22Rv1 (cell line): ENCODE data around the gene SLC27A5.
A peak's percentile ranks its signal among the peaks of the same experiment; 100 is the strongest.
"Not testable (repeated sequence)": the region's sequence is repeated elsewhere in the genome, so short reads cannot be mapped to it uniquely, and the experiment has no call there.

Source experiments
- H3K27ac ChIP-seq: fragments of 450-650 bp; 2 replicates; pipeline ENCODE4 v1.5.1; 2017
- ZFX ChIP-seq: fragments of 450-650 bp; IDR thresholded peaks from 2 replicates; pipeline ENCODE4 v1.6.1; 2017; ENCODE audit warnings: antibody characterized with exemption, borderline replicate concordance
- TF ChIP-seq, protein P1 (sequence below): fragments of 450-650 bp; IDR thresholded peaks from 2 replicates; pipeline ENCODE4 v1.5.1; 2017; ENCODE audit warnings: mild to moderate bottlenecking

Gene SLC27A5

DNA sequence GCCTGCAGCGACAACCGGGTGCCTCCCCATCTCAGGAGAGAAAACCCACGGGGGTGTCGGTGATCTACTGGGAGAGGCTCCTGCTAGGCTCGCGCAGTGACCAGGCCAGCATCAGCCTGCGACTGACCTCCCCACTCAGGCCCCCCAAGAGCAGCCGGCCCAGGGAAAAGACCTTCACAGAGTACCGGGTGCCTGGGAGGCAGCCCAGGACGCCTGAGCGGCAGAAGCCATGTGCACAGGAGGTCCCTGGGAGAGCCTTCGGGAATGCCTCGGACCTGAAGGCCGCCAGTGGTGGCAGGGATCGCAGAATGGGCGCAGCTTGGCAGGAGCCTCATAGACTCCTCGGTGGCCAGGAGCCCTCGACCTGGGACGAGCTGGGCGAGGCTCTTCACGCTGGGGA lies 56.5 kb downstream of the SLC27A5 start:
- H3K27ac ChIP-seq: no peak overlapping the region
- TF ChIP-seq, protein P1, sequence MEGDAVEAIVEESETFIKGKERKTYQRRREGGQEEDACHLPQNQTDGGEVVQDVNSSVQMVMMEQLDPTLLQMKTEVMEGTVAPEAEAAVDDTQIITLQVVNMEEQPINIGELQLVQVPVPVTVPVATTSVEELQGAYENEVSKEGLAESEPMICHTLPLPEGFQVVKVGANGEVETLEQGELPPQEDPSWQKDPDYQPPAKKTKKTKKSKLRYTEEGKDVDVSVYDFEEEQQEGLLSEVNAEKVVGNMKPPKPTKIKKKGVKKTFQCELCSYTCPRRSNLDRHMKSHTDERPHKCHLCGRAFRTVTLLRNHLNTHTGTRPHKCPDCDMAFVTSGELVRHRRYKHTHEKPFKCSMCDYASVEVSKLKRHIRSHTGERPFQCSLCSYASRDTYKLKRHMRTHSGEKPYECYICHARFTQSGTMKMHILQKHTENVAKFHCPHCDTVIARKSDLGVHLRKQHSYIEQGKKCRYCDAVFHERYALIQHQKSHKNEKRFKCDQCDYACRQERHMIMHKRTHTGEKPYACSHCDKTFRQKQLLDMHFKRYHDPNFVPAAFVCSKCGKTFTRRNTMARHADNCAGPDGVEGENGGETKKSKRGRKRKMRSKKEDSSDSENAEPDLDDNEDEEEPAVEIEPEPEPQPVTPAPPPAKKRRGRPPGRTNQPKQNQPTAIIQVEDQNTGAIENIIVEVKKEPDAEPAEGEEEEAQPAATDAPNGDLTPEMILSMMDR: no peak
- TF ChIP-seq ZFX: no peak

DNA sequence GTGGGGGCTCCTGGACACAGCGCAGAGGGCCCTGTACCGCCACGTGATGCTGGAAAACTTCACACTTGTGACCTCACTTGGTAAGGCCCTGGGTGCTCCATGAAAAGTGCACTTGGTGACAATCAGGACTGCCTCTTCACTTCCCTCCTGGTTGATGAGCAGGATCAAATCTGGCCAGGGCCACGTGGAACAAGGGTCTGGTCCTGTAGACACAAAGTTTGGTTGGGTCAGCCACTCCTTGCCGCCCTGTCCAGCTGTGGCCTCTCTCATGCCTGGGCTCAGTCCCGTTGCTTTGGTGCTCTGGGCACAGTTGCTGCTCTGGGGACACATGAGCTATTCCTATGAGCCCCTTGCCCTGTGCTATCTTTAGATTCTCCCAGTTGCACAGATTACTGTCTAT lies 58.0 kb downstream of the SLC27A5 start:
- TF ChIP-seq, protein P1: no peak
- H3K27ac ChIP-seq: no peak overlapping the region

DNA sequence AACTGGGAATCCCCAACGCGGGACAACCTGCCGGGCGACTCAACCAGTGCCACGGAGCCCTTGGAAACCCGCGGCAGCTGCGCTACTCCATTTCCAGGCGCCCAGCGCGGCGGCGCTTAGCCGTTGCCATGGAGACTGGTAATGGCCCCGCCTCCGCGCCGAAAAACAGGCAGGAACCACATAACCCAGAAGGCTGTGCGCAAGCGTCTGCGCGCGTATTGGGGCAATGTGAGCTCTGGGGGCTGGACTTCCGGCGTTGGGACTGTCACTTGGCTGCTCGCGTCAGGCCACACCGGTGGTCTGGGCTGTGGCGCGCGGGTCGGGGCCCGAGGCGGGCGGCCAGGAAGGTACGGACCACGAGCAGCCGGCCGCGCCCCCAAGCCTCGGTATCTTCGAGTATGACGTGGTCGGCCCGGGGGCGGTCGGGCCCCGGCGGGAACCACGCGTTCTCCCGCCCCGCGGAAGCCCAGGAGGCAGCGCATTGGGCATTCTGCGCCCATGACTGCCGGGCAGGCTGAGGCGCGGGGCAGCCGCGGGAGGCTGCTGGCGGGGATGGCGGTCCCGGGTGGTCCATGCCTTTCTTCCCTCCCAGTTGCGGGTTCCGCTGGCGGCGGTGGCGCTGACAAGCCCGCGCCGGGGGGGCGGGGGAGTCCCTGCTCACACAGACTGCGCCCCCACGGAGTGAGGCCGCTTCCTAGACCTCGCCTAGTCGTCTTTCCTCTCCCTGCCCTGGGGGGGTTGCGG lies 60.3 kb downstream of the SLC27A5 start, which contains the start of gene ZNF324B:
ZNF324B (plus strand) TSS at position 265 of the 744 bp plus-strand sequence. CDS start 2,080 bp downstream, outside the sequence.
- TF ChIP-seq, protein P1: no peak
- no peak for TF ChIP-seq ZFX
- peak within 1 kb of the TSS; percentile 70 for H3K27ac ChIP-seq

DNA sequence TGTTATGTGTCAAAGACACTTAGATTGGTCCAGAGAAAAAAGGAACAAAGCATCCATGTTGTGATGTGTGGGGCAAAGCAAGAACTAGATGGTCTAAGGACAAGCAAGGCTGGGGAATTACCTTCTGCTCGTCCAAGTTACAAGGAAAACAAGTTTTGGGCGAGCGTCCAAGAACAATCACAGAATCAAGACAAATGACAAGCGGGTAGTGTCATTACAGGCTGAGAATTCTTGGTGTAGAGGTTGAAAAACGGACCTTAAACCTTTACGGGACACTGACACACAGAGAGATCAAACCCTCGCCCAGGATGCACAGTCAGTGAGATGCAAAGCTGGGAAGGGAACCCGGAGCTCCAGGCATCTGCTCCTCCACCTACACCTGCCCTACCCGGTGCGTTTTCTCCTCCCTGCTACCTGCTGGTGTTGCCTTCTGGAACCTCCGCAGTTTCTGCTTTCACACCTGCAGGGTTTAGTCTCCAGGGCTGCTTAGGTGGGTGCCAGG lies 60.9 kb downstream of the SLC27A5 start:
- peak overlapping the region; percentile 70 for H3K27ac ChIP-seq

DNA sequence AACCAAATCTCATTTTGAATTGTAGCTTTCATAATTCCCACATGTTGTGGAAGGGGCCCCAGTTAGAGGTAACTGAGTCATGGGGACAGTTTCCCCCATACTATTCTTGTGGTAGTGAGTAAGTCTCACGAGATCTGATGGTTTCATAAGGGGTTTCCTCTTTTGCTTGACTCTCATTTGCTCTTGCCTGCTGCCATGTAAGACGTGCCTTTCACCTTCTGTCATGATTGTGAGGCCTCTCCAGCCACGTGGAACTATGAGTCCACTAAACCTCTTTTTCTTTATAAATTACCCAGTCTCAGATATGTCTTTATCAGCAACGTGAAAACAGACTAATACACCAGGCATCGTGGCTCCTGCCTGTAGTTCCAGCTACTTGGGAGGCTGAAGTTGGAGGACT lies 61.8 kb downstream of the SLC27A5 start:
- not testable (repeated sequence) for H3K27ac ChIP-seq

More for the DNA sequence above, 60.9 kb downstream of the SLC27A5 start:
- no peak for TF ChIP-seq ZFX
- TF ChIP-seq, protein P1: no peak

DNA sequence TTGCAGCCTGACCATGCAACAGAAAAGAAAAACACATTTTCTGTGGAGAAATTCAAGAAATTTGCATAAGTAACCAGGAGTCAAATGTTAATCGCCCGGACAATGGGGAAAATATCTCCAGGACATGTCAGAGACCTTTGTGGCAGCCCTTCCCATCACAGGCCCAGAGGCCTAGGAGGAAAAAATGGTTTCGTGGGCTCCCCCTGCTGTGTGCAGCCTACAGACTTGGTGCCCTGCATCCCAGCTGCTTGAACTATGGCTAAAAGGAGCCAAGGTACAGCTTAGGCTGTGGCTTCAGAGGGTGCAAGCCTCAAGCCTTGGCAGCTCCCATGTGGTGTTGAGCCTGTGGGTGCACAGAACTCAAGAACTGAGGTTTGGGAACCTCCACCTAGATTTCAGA lies 62.9 kb downstream of the SLC27A5 start:
- H3K27ac ChIP-seq: not testable (repeated sequence)
